PC-9 (cell line): ENCODE measurements around the gene SUGCT. TPM values are rescaled to one million over a fixed set of nuclear protein-coding genes. Genes with fewer than 3 reads are reported as not detected.

ENCODE experiments used
- BruUV-seq: library from RNA; stranded (reverse); fragments of 400-500 nt; replicated peaks from 2 replicates; lab custom pipeline; 2021; lab: Mats Ljungman, UMichigan
- CTCF ChIA-PET: fragments of 300-600 bp; sonication (Branson Sonifier 250); formaldehyde crosslinking; loops from one replicate; lab custom pipeline; 2022; ENCODE audit warnings: antibody characterized with exemption; lab: Charles Lee
- POLR2A ChIA-PET: fragments of 300-600 bp; sonication (Branson Sonifier 250); formaldehyde crosslinking; loops from one replicate; lab custom pipeline; 2022; ENCODE audit warnings: antibody characterized with exemption; ENCODE audit not compliant: unreplicated experiment; lab: Charles Lee
- DNase-seq, 2 experiments: peaks; one replicate each; pipeline versions ENCODE4 v3.0.0 to v3.0.0-alpha.2; 2015 to 2022; ENCODE audit warnings: mixed read lengths in 1 of 2
- H2AFZ ChIP-seq: fragments of 200-600 bp; sonication (generic); 2 replicates; pipeline ENCODE4 v1.8.1; 2017; ENCODE audit warnings: antibody characterized with exemption
- H3F3A ChIP-seq: fragments of 200-600 bp; sonication (generic); 2 replicates; pipeline ENCODE4 v1.8.1; 2017; ENCODE audit warnings: antibody characterized with exemption, mild to moderate bottlenecking, low read depth; ENCODE audit not compliant: insufficient read depth
- H3K27ac ChIP-seq: fragments of 200-600 bp; sonication (generic); 2 replicates; pipeline ENCODE4 v1.6.1; 2016; ENCODE audit warnings: mixed run types
- H3K27me3 ChIP-seq: fragments of 200-600 bp; sonication (generic); 2 replicates; pipeline ENCODE4 v1.6.1; 2016; ENCODE audit warnings: low read depth, mixed run types; ENCODE audit not compliant: insufficient read depth
- H3K36me3 ChIP-seq: fragments of 200-600 bp; sonication (generic); 2 replicates; pipeline ENCODE4 v1.6.1; 2016; ENCODE audit warnings: low read depth, mixed run types
- H3K4me1 ChIP-seq: fragments of 200-600 bp; sonication (generic); replicated peaks from 2 replicates; pipeline ENCODE4 v1.6.1; 2016; ENCODE audit warnings: mixed run types; ENCODE audit not compliant: insufficient read depth
- H3K4me2 ChIP-seq: fragments of 200-600 bp; sonication (generic); 2 replicates; pipeline ENCODE4 v1.6.1; 2017; ENCODE audit warnings: mixed run types
- H3K4me3 ChIP-seq: fragments of 200-600 bp; sonication (generic); 2 replicates; pipeline ENCODE4 v1.6.1; 2016; ENCODE audit warnings: mixed run types
- H3K79me2 ChIP-seq: fragments of 200-600 bp; sonication (generic); 2 replicates; pipeline ENCODE4 v1.6.1; 2017; ENCODE audit warnings: low read depth, mixed run types
- H3K9me2 ChIP-seq: fragments of 200-600 bp; sonication (generic); 2 replicates; pipeline ENCODE4 v1.8.1; 2017; ENCODE audit warnings: mild to moderate bottlenecking; ENCODE audit not compliant: insufficient read depth
- H3K9me3 ChIP-seq: fragments of 200-600 bp; sonication (generic); 2 replicates; pipeline ENCODE4 v1.8.1; 2016; ENCODE audit warnings: low read depth; ENCODE audit not compliant: insufficient read depth
- H4K20me1 ChIP-seq: fragments of 200-600 bp; sonication (generic); 2 replicates; pipeline ENCODE4 v1.8.1; 2017; ENCODE audit not compliant: insufficient read depth
- EZH2 ChIP-seq: fragments of 200-600 bp; sonication (generic); IDR thresholded peaks from 2 replicates; pipeline ENCODE4 v1.8.0; 2017; ENCODE audit warnings: antibody characterized with exemption, low read depth
- intact Hi-C: fragments of 100-400 bp; cut with micrococcal nuclease; formaldehyde crosslinking; loops from one replicate; pipeline ENCODE4 v1.10.0; 2022; ENCODE audit not compliant: unreplicated experiment
- total RNA-seq: library from RNA; stranded (reverse); gene quantifications from 2 replicates; pipeline ENCODE4 v1.2.3, GENCODE V29; 2021
- TF ChIP-seq, protein P1 (sequence below): fragments of 200-600 bp; sonication (generic); conservative IDR thresholded peaks from 2 replicates; pipeline ENCODE4 v1.6.1; 2017; ENCODE audit warnings: mixed run types, antibody characterized with exemption, mild to moderate bottlenecking, moderate library complexity

SUGCT gene
- total RNA-seq, 1 experiment from 2014 or later: 3.5 TPM

DNA sequence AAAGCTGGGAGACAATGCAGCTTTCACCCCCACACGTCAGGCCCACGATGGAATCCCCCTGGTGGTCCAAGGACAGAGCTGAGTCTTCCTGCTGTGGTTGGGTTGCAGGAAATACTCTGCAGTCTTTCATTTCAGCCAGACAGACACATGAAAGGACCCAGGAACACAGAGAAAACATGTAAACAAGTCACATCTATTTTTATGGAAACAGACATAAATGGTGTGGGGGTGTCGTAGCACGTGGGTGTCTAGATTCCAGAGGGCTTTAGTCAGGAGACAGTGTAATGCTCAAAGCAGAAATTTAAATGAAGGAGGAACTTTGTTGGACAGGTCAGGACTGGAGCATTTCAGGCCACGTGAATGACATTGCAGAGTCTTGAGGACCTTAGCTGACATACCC lies 444.6 kb downstream of the SUGCT start:
- H3K36me3 ChIP-seq: no peaks in the 10 kb centered on the region
- CTCF ChIA-PET: no interaction called here
- H3K4me1 ChIP-seq: no peaks in the 10 kb centered on the region
- no peaks in the 10 kb centered on the region for H4K20me1 ChIP-seq
- intact Hi-C loops: no loop called here
- TF ChIP-seq, protein P1, sequence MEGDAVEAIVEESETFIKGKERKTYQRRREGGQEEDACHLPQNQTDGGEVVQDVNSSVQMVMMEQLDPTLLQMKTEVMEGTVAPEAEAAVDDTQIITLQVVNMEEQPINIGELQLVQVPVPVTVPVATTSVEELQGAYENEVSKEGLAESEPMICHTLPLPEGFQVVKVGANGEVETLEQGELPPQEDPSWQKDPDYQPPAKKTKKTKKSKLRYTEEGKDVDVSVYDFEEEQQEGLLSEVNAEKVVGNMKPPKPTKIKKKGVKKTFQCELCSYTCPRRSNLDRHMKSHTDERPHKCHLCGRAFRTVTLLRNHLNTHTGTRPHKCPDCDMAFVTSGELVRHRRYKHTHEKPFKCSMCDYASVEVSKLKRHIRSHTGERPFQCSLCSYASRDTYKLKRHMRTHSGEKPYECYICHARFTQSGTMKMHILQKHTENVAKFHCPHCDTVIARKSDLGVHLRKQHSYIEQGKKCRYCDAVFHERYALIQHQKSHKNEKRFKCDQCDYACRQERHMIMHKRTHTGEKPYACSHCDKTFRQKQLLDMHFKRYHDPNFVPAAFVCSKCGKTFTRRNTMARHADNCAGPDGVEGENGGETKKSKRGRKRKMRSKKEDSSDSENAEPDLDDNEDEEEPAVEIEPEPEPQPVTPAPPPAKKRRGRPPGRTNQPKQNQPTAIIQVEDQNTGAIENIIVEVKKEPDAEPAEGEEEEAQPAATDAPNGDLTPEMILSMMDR: no peak
- no peak for TF ChIP-seq EZH2
- H3F3A ChIP-seq: no peaks in the 10 kb centered on the region
- no peak overlapping the region for H3K4me3 ChIP-seq
- H3K4me2 ChIP-seq: no peak overlapping the region
- H3K9me3 ChIP-seq: peaks cover 10% of the 10 kb centered on the region; the same call in 1 of the 2 replicates
- H2AFZ ChIP-seq: no peak overlapping the region
- no peaks in the 10 kb centered on the region for H3K27me3 ChIP-seq
- H3K9me2 ChIP-seq: no peaks in the 10 kb centered on the region
- H3K27ac ChIP-seq: no peak overlapping the region
- DNase-seq: peak in 1 of 2 experiments; percentile 26
- no peaks in the 10 kb centered on the region for H3K79me2 ChIP-seq
- POLR2A ChIA-PET: no interaction called here
- no TSS peak for BruUV-seq

DNA sequence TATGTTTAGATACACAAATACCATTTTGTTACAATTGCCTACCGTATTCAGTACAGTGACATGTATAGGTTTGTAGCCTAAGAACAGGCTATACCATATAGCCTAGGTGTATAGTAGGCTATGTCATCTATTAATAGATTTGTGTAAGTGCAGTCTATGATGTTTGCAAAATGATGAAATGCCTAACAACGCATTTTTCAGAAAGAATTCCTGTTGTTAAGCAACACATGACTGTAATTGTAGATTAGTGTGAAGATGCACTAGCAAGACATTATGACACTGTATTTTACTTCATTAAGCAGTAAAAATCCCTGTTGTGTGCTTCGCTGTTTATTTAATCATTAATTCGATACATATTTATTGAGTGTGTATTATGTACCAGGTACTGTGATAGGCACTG lies 446.0 kb downstream of the SUGCT start:
- no peak overlapping the region for H3K4me2 ChIP-seq
- H3K4me1 ChIP-seq: peaks cover 5% of the 10 kb centered on the region
- ChIA-PET CTCF (no interaction called here), POLR2A (no interaction called here)
- no peak overlapping the region for H3K4me3 ChIP-seq
- H3K79me2 ChIP-seq: no peaks in the 10 kb centered on the region
- no TSS peak for BruUV-seq
- H4K20me1 ChIP-seq: no peaks in the 10 kb centered on the region
- no peaks in the 10 kb centered on the region for H3K36me3 ChIP-seq
- no peaks in the 10 kb centered on the region for H3F3A ChIP-seq
- TF ChIP-seq, protein P1: no peak
- TF ChIP-seq EZH2: no peak
- H3K27me3 ChIP-seq: no peaks in the 10 kb centered on the region
- peaks cover 17% of the 10 kb centered on the region; the same call in 1 of the 2 replicates for H3K9me3 ChIP-seq
- DNase-seq: peak in 1 of 2 experiments; percentile 33
- H3K9me2 ChIP-seq: no peaks in the 10 kb centered on the region
- H2AFZ ChIP-seq: no peak overlapping the region
- intact Hi-C loops: no loop called here
- H3K27ac ChIP-seq: no peak overlapping the region

DNA sequence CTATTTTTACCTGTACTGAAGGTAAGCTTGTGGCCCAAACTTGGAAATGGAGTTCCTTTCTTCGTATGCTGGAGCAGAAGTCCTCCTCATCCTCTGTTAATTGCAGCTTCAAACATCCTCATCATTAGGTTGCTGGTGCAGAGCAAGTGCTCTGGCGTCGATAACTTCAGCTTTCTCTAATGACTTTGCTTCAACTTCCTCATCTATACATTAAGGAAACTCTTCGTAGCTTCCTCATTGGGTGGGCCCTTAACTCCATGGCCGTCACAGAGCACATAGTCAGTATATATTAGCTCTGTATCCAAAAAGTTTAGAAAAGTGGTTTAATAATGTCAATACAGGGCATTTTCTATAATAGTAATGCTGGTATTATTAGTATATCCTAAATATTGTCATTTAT lies 447.7 kb downstream of the SUGCT start:
- H3K9me2 ChIP-seq: no peaks in the 10 kb centered on the region
- H3F3A ChIP-seq: no peaks in the 10 kb centered on the region
- peaks cover 5% of the 10 kb centered on the region for H3K4me1 ChIP-seq
- no peaks in the 10 kb centered on the region; the same call in 1 of the 2 replicates for H3K36me3 ChIP-seq
- H4K20me1 ChIP-seq: no peaks in the 10 kb centered on the region
- peaks cover 17% of the 10 kb centered on the region; the same call in 1 of the 2 replicates for H3K9me3 ChIP-seq
- H2AFZ ChIP-seq: no peak overlapping the region
- ChIA-PET POLR2A (no interaction called here), CTCF (no interaction called here)
- no peak overlapping the region for H3K4me2 ChIP-seq
- no peak overlapping the region for H3K27ac ChIP-seq
- BruUV-seq: no TSS peak
- no peak for DNase-seq
- TF ChIP-seq, protein P1: no peak
- no peak for TF ChIP-seq EZH2
- no peak overlapping the region for H3K4me3 ChIP-seq
- H3K79me2 ChIP-seq: no peaks in the 10 kb centered on the region
- intact Hi-C loops: no loop called here
- no peaks in the 10 kb centered on the region for H3K27me3 ChIP-seq
